GM19467 (cell line): Measurements from ENCODE around the gene FAM163B.
"Not testable (repeated sequence)": the region's sequence is repeated elsewhere in the genome, so short reads cannot be mapped to it uniquely, and the experiment has no call there.

Experiments
- ATAC-seq: cut with Tn5 transposase; IDR thresholded peaks from one replicate; pipeline ENCODE4 v1.9.1; 2021; ENCODE audit warnings: mild to moderate bottlenecking, moderate library complexity; ENCODE audit not compliant: unreplicated experiment

FAM163B gene

GRCh38 chr9:133640160-133640559 lies 31.0 kb upstream of the FAM163B start:
- ATAC-seq = no peak

- no peak for ATAC-seq
Observed at GRCh38 chr9:133639613-133640012, 30.4 kb upstream of the FAM163B start.

DNA sequence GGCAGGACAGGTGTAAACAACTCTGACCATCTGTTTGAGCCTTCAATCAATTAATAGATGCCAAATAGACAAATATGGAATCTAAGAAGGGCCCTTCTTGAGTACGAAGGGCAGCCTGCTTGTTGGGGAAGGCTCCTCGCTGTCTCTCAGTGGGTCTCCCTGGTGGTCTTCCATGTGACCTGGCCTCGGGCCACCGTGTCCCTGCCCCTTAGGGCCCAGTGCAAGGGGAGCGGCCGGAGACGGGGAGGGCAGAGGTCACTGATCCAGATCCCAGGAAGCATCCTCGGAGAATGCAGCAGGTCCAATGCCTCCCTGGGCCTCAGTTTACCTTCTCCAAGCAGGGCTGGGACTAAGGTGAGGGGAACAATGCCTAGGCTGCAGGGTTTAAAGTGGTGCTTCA lies 29.5 kb upstream of the FAM163B start:
- no peak for ATAC-seq

- ATAC-seq = no peak
Observed at GRCh38 chr9:133638076-133638475, 28.9 kb upstream of the FAM163B start.

DNA sequence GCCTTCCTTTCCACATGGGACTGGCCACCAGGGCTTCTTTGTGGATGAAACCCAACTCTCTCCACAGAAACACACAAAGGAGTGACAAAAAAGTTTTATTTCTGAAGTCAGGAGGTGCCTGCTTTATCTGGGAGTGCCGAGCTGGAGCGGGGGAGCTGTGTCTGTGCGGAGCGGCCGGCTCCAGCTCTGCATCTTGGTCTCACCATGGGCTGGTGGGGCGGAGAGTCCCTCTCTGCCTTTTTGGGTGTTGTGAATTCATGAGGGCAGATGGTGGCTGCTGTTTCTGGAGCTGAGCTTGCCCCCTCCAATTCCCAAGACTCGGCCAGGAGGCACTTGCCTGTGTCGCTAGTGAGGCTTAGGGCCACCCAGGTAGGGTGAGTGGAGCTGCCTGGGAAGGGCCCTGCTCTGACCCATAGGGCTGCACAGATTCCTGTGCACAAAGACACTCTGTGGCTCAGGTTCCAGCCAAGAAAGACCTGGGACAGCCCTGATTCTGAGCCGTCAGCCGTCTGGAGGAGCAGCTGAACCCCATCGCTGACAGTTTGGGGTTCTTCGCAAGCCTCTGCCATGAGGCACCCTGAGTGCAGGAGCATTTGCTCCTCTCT lies 28.4 kb upstream of the FAM163B start:
- ATAC-seq = no peak

DNA sequence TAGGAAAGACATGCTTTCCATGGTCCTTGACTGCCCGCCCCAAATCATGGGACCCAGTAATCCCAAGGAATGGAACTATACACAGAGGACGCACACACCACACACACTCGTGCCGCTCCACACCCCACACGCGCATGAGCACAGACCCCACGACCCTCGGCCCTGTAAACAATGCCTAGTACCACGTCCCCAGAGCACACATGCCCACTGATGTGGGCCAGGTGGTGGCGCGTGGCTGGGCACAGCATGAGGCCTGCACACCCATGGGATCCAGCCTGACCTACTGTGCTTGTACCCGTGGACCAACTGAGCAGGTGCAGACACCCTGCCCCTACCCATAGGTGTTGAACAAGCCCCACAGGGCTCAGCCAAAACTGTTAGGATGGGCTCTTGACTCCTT lies 27.7 kb upstream of the FAM163B start:
- ATAC-seq = no peak

DNA sequence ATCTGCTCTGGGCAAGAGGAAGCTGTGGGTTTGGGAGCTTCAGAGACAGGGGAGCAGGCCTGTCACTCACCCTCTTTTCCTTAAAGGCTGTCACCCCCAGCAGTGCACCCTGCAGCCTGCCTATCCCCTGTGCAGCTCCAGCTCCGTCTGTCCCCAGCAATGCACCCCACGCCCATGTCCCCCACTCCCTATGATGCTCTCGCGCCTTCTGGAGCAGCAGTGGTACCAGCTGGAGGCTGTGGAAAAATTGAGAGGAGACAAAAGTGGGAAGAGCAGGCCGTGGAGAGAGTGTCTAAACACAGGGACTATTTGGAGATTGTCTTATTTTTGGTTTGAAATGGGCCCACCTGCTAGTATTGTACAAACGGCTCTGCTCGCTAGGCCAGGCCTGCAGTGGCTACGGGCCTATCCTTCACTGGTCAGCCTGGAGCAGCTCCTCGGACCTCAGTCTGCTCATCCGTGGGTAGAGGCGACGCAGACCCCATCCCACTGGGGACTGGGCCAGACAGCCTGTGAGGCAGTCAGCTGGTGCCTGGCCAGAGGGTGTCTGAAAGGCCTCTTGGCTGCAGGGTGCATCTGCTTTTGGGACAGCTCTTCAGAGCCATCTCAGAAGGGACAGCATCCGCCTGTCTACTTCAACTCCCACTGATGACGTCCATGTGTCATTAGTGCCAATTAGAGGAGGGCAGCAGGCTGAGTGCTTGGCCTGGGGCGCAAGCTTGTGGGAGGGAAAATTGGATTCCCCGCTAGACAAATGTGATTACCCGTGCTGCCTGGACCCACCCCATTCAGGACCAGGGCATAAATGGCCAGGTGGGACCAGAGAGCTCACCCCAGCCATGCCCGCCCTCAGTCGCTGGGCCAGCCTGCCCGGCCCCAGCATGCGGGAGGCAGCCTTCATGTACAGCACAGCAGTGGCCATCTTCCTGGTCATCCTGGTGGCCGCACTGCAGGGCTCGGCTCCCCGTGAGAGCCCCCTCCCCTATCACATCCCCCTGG lies 26.6 kb upstream of the FAM163B start, which contains the start of gene DBH:
DBH (plus strand) TSS at position 831 of the 999 bp plus-strand sequence; CDS start at position 840, 9 bp downstream.
- ATAC-seq = no peak

GRCh38 chr9:133635098-133635497 lies 25.9 kb upstream of the FAM163B start:
- ATAC-seq = no peak

GRCh38 chr9:133634081-133634691 lies 25.0 kb upstream of the FAM163B start:
- no peak for ATAC-seq

DNA sequence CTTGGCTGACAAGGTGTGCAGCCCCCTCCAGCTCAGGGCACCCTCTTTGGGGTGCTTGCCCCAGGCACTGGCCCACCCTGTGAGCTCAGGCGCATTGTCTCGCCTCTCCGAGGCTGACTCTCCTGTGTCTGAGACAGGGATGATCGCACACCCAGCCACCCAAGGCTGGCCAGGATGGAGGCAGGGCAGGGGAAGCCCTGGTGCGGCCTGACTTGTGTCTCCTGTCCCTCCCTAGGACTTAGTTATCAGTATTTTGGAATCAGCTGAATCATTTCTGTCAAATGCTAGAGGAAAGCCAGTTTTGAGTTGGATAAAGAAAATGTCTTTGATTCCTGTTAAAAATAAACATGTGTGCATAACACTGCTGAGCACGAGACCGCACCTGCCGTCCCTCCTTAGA lies 24.5 kb upstream of the FAM163B start:
- ATAC-seq = no peak

GRCh38 chr9:133632806-133633680 lies 23.9 kb upstream of the FAM163B start:
- no peak for ATAC-seq

- no peak for ATAC-seq
Observed at GRCh38 chr9:133631111-133631510, 21.9 kb upstream of the FAM163B start.

DNA sequence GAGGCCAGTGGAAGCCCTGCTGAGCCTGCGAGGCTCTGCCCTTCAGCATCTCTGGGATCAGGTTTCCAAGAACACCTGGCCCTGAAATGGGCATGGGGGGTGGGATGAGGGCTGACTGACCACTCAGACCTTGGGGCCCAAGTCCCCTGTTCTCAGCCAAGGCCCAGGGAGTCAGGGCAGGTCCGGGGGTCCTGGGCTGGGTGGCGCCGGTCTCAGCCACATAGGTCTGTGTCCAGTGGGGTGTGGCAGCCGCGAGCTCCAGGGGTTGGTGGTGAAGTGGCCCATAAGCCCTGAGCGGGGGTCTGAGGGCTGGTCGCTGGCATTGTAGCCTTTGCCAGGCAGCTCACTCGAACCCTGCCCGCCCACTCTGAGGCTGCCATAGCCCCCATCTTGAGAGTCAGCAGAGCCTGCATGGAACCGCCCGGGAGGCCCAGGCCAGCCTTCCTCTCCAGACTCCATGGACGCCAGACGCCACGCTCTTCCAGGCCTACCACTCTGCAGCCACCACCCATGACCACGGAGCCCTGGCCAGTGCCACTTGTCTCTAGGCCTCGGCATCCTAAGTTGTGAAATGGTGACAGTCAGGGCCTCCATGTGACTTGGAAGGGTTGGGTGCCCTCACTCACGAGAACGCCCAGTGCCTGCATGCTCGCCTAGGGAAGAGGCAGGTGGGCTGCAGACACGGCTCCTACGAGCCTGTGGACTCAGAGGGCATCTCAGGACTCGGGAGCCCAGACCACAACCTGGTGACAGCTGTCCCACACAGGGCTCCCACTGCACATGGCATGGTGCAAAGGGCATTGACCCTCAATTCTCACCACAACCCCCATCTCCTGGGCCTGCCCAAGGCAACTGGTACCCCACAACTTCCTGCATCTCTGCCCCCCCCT lies 20.3 kb upstream of the FAM163B start:
- ATAC-seq = no peak

GRCh38 chr9:133628766-133629165 lies 19.6 kb upstream of the FAM163B start:
- ATAC-seq = no peak

GRCh38 chr9:133627341-133627740 lies 18.2 kb upstream of the FAM163B start:
- ATAC-seq = no peak

DNA sequence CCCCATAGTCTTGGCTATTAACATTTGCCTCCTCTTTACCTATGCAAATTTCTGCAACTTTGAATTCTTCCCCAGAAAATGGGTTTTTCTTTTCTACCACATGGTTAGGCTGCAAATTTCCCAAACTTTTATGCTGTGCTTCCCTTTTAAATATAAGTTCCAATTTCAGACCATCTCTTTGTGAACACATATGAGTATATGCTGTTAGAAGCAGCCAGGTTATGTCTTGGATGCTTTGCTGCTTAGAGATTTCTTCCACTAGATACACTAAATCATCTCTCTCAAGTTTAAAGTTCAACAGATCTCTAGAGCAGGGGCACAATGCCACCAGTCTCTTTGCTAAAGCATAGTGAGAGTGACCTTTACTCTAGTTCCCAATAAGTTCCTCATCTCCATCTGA lies 16.8 kb upstream of the FAM163B start:
- not testable (repeated sequence) for ATAC-seq

GRCh38 chr9:133622555-133622954 lies 13.4 kb upstream of the FAM163B start:
- no peak for ATAC-seq

- ATAC-seq = no peak
Observed at GRCh38 chr9:133621725-133622267, 12.6 kb upstream of the FAM163B start.

DNA sequence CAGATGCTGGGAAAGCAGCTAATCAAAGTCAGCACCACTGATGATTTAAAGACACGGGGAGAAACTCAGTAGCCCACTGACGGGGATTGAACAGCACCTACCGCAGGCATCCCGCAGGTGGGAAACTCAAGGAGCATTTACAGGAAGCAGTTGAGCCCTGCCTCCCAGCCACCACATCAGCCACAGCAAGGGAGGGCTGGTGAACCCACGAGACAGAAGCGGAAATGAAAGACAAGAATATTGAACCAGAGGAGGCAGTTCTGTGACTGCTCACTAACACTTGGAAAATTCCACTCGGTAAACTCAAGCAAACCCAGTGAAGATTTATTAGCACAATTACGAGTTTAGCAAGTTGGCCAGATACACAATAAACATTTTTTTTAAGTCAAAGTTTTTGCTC lies 10.6 kb upstream of the FAM163B start:
- ATAC-seq = no peak
